Right lung (tissue), 10 donors: ENCODE results near the gene POP7. TPM values are rescaled to one million over a fixed set of nuclear protein-coding genes. Genes with fewer than 3 reads are reported as not detected.
"Not testable (repeated sequence)": the region's sequence is repeated elsewhere in the genome, so short reads cannot be mapped to it uniquely, and the experiment has no call there.

Experiments
- DNase-seq, 2 donors: peaks; one replicate each; pipeline ENCODE4 v3.0.0-alpha.2; 2013
- long read RNA-seq, 8 donors: transcript quantifications; one replicate each; lab custom pipeline, GENCODE V29; 2026
- polyA plus RNA-seq, 5 donors: library from polyadenylated mRNA; unstranded; fragments of 120-200 nt; gene quantifications; one replicate each; pipeline versions ENCODE4 v1.2.1 to v1.2.3, GENCODE V29; 2013; ENCODE audit warnings: inconsistent platforms in 1 of 5, low replicate concordance in 1 of 5; ENCODE audit not compliant: insufficient read length in 5 of 5, insufficient read depth in 1 of 5

The POP7 gene
- polyA plus RNA-seq = 10 to 100 TPM; 15.0 to 31.3 (median 18.0) TPM
- long read RNA-seq, donor 1, transcript POP7-201 (2 exons, 927 nt) = major isoform, 22 of 22 reads
- long read RNA-seq, donor 1, partial matches to known transcripts = 0 of 22 reads
- long read RNA-seq, donor 1, other reads (novel, unspliced or antisense) = 0 of 22 reads
- long read RNA-seq, donor 2, transcript POP7-201 (2 exons, 927 nt) = major isoform, 14 of 14 reads
- long read RNA-seq, donor 2, partial matches to known transcripts = 0 of 14 reads
- long read RNA-seq, donor 2, other reads (novel, unspliced or antisense) = 0 of 14 reads
- long read RNA-seq, donor 3, transcript POP7-201 (2 exons, 927 nt) = major isoform, 20 of 30 reads
- long read RNA-seq, donor 3, partial matches to known transcripts = 10 of 30 reads
- long read RNA-seq, donor 3, other reads (novel, unspliced or antisense) = 0 of 30 reads
- long read RNA-seq, donor 4, transcript POP7-201 (2 exons, 927 nt) = major isoform, 10 of 10 reads
- long read RNA-seq, donor 4, partial matches to known transcripts = 0 of 10 reads
- long read RNA-seq, donor 4, other reads (novel, unspliced or antisense) = 0 of 10 reads
- long read RNA-seq, donor 5, transcript POP7-201 (2 exons, 927 nt) = major isoform, 31 of 31 reads
- long read RNA-seq, donor 5, partial matches to known transcripts = 0 of 31 reads
- long read RNA-seq, donor 5, other reads (novel, unspliced or antisense) = 0 of 31 reads
- long read RNA-seq, donor 6, transcript POP7-201 (2 exons, 927 nt) = major isoform, 14 of 19 reads
- long read RNA-seq, donor 6, partial matches to known transcripts = 5 of 19 reads
- long read RNA-seq, donor 6, other reads (novel, unspliced or antisense) = 0 of 19 reads
- long read RNA-seq, donor 7, transcript POP7-201 (2 exons, 927 nt) = major isoform, 19 of 19 reads
- long read RNA-seq, donor 7, partial matches to known transcripts = 0 of 19 reads
- long read RNA-seq, donor 7, other reads (novel, unspliced or antisense) = 0 of 19 reads
- long read RNA-seq, donor 8, transcript POP7-201 (2 exons, 927 nt) = major isoform, 11 of 18 reads
- long read RNA-seq, donor 8, partial matches to known transcripts = 7 of 18 reads
- long read RNA-seq, donor 8, other reads (novel, unspliced or antisense) = 0 of 18 reads

GRCh38 chr7:100705753-100706671 is at the start of gene POP7:
POP7 (plus strand) TSS chr7:100706121; CDS start chr7:100706831, 710 bp downstream.
- peak; percentile 99 for DNase-seq

GRCh38 chr7:100662194-100662776 is 43.6 kb upstream of the POP7 start:
- DNase-seq = not testable (repeated sequence)

GRCh38 chr7:100665168-100665726 is 40.7 kb upstream of the POP7 start:
- DNase-seq = no peak

DNA sequence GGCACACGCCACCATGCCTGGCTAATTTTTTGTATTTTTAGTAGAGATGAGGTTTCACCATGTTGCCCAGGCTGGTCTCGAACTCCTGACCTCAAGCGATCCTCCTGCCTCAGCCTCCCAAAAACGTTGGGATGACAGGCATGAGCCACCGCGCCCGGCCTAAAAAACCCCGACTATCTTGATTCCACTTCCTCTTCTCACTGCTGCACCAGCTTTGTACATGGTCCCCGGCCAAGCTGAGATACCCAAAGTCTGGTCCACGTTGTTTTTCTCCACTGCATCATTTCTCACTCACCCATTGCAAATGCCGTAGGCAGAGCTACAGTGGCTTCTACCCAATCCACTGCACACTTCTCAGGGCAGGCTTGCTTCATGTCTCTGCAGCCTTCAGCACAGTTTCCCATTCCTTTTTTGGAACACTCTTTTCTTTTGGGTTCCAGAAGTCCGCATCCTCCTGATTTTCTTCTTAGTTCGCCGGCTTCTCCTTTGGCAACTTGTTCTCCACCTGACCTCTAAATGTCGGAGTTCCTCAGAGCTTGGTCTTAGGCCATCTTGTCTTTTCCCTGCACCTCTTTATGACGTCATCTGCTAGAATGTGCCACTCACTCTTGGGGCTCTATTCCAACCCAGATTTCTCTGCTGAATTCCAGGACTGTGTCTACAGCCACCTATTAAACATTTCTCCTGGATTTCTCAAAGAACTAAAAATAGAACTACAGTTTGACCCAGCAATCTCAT is 38.4 kb upstream of the POP7 start:
- no peak for DNase-seq

DNA sequence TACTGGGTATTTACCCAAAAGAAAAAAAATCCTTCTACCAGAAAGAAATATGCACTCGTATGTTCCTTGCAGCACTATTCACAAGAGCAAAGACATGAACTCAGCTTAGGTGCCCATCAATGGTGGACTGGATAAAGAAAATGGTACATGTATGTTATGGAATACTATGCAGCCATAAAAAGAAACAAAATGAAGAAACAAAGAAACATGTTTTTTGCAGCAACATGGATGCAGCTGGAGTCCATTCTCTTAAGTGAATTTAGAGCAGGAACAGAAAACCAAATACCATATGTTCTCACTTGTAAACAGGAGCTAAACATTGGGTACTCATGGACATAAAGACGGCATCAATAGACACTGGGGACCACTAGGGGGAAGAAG is 37.9 kb upstream of the POP7 start:
- no peak for DNase-seq

- not testable (repeated sequence) for DNase-seq
Measured at GRCh38 chr7:100669106-100669505, 36.8 kb upstream of the POP7 start.

DNA sequence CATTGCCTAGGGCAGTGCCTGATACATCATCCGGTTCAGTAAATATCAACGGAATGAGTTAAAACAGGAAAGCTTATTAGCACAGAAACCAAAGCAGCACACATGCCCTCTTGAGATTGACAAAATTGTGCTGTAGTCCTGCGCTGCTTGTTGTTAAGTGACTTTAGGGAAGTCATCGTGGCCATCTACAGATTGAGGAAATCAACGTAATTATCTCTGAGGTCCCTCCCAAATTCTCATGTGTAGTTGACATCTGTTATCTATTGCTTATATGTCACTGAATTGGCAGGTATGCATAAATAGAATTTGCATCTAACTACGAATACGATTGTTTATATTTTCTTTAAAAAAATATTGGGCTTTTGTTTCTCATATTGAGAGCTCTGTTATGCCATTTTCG is 35.8 kb upstream of the POP7 start:
- DNase-seq = no peak

DNA sequence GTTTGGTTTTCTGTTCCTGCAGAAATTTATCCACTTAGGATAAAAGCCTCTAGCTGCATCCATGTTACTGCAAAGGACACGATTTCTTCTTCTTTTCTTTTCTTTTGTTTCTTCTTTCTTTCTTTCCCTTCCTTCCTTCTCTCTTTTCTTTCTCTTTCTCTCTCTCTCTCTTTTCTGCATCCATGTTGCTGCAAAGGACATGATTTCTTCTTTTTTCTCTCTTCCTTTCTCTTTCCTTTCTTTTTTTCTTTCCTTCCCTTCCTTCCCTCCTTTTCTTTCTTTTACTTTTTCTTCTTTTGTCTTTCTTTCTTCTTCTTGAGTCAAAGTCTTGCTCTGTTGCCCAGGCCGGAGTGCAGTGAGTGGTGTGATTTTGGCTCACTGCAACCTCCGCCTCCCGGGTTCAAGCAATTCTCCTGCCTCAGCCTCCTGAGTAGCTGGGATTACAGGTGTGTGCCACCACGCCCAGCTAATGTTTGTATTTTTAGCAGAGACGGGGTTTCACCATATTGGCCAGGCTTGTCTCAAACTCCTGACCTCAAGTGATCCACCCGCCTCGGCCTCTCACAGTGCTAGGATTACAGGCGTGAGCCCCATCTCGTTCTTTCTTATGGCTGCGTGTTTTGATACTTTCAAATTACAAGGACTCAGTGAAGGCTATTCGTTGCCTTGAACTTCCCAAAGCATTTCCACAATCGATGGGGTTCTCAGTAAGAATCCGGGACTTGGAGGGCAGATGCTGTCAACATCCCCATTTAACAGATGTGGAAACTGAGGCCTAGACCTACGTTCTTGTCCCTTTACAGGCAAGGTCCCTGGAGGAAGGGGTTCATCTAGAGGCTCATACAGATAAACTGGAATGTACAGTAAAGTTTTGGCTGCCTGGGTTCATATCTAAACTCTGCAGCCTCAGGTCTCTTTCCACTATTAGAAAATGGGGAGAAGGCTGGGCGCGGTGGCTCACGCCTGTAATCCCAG is 34.3 kb upstream of the POP7 start:
- DNase-seq = no peak

DNA sequence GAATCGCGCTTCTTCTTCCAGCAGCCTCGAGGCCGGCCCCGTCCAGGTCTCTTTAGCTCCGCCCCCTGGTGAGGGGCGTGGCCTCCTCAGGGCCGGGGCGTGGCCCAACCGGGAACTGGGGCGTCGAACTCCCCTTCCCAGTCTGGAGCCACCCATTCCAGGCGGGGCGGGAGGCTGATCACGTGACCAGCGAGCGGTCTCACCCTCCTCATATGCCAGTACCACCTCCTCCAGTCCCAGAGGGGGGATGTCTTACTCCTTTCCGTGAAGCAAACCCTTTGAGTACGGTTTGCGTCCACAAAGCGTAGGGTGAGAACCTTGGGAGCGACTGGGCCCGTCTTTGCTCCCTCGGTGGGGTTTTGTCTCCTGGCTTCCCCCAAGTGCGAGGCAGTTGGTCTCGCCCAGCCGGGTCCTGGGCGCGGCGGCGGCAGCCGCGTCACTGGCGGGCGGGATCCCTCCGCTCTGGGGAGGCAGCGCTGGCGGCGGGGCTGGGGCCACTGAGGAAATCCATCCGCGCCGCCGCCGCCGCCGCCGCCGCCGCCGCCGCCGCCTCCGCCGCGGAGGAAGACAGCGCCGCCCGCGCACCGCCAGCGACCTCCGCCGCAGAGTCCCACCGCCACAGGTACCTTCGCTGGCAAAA is 32.5 kb upstream of the POP7 start, which contains the start of gene GNB2:
TSS of gene GNB2 (plus strand) at position 439 of the 640 bp plus-strand sequence. CDS start 2,526 bp downstream, outside the sequence.
- peak; percentile 99 for DNase-seq

GRCh38 chr7:100673942-100674410 is 31.9 kb upstream of the POP7 start:
- peak in 1 of 2 donors; percentile 69 for DNase-seq

DNA sequence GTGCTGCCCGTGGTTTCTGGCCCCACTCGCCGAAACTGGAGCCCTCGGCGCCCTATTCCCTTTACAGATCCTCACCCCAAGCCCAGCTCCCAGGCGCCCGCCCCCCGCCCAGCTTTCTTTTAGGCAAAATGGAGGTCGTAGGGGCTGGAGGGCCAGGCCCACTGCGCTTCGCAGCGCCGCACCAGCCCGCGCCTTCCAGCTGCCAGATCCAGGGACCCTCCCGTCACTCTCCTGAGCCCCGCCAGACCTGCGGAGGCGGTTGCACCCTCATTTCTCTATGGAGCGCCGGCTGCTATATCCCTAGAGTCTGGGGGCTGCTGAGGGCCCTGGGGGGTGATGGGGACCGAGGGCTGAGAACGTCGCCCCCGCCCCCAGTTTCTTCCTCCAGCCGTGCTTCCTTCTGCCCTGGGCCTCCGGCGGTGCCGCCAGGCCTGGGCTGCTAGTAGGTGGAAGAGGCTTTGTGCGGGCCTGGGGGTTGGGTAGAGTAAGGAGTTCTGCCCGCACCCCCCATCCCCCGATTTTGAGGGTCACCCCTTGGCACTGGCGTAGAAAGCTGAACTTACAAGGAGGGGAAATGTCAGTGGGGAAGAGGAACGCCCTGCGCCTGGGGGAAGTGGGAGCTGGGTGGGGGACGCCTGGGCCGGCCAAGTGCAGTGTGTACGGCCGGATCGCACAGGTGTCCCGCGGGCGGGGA is 31.4 kb upstream of the POP7 start:
- no peak for DNase-seq

DNA sequence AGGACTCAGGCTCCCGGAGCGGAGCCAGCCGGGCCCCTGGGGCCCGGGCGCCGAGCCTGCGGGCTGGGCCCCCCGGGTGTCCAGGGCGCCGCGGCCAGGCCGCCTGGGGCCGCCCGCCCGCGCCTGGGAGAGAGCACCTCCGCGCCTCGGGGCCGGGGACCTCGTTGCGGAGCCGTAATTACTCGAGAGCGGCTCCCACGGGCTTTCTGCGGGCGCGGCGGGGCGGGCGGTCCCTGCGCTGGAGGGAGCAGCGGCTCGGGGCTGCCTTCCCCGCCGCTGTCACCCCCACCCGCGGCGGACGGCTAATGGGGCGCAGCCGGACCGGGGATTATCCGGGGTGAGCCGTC is 30.8 kb upstream of the POP7 start:
- DNase-seq = no peak

GRCh38 chr7:100675581-100676350 is 30.2 kb upstream of the POP7 start:
- DNase-seq = peak; percentile 77 to 78

GRCh38 chr7:100676501-100677306 is 29.2 kb upstream of the POP7 start:
- no peak for DNase-seq
